Activated CD8-positive, alpha-beta memory T cell treated with anti-CD3 and anti-CD28 coated beads, Interleukin-2, amount 10 ng/mL, durations not matched to agents 7 days and 5 days (primary cell): ENCODE results near the gene ADARB2. TPM values are rescaled to one million over a fixed set of nuclear protein-coding genes. Genes with fewer than 3 reads are reported as not detected.
"Not testable (repeated sequence)": the region's sequence is repeated elsewhere in the genome, so short reads cannot be mapped to it uniquely, and the experiment has no call there.

Experiments used
- ATAC-seq: fragments of 150-1000 bp; cut with Tn5 transposase; one replicate; pipeline ENCODE4 v1.10.0; 2021; ENCODE audit warnings: moderate library complexity
- CTCF ChIA-PET: fragments of 350-600 bp; sonication (Branson Sonifier 250); formaldehyde crosslinking; loops from one replicate; lab custom pipeline; 2021; ENCODE audit warnings: antibody characterized with exemption; lab: Charles Lee
- DNase-seq: peaks from one replicate; pipeline ENCODE4 v3.0.0-alpha.2; 2020
- H3K27ac Mint-ChIP-seq: one replicate; pipeline ENCODE4 v1.8.0; 2021; ENCODE audit warnings: mild to moderate bottlenecking, mixed read lengths
- H3K27me3 Mint-ChIP-seq: one replicate; pipeline ENCODE4 v1.8.0; 2021; ENCODE audit warnings: mixed read lengths
- H3K36me3 Mint-ChIP-seq: one replicate; pipeline ENCODE4 v1.8.0; 2021; ENCODE audit warnings: mild to moderate bottlenecking, mixed read lengths
- H3K4me1 Mint-ChIP-seq: one replicate; pipeline ENCODE4 v1.8.0; 2021; ENCODE audit warnings: mixed read lengths
- H3K4me3 Mint-ChIP-seq: one replicate; pipeline ENCODE4 v1.8.0; 2021; ENCODE audit warnings: mild to moderate bottlenecking, moderate library complexity, mixed read lengths
- H3K9me3 Mint-ChIP-seq: one replicate; pipeline ENCODE4 v1.8.0; 2022; ENCODE audit warnings: low read depth, mixed read lengths
- total RNA-seq, 2 experiments: library from RNA; stranded (reverse); gene quantifications; one replicate each; pipeline ENCODE4 v1.2.3, GENCODE V29; 2021

Gene ADARB2
- total RNA-seq, 2 experiments from 2014 or later = not detected

DNA sequence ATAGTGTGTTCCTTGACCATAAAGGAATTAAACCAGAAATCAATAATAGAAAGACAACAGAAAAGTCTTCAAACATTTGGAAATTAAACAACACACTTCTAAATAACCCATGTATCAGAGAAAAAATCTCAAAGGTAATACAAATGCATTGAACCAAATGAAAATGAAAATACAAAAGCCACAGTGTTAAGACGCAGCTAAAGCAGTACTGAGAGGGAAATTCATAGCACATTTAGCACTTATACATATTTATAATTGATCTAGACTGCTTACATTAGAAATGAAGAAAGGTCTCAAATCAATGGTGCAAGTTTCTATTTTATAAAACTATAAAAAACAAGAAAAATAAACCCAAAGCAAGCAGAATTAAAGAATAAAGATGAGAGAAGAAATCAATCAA lies 306.1 kb downstream of the ADARB2 start:
- Mint-ChIP-seq H3K27me3 (no peaks in the 10 kb centered on the region), H3K9me3 (peaks cover 11% of the 10 kb centered on the region), H3K36me3 (no peaks in the 10 kb centered on the region), H3K4me1 (no peaks in the 10 kb centered on the region), H3K27ac (no peak overlapping the region), H3K4me3 (no peak overlapping the region)
- ATAC-seq (no peak), DNase-seq (no peak)
- CTCF ChIA-PET = interaction anchor here (1.9 kb wide), 1 partner anchor 10 kb away, joined by 6 read pairs; no protein-coding TSS in a partner anchor

DNA sequence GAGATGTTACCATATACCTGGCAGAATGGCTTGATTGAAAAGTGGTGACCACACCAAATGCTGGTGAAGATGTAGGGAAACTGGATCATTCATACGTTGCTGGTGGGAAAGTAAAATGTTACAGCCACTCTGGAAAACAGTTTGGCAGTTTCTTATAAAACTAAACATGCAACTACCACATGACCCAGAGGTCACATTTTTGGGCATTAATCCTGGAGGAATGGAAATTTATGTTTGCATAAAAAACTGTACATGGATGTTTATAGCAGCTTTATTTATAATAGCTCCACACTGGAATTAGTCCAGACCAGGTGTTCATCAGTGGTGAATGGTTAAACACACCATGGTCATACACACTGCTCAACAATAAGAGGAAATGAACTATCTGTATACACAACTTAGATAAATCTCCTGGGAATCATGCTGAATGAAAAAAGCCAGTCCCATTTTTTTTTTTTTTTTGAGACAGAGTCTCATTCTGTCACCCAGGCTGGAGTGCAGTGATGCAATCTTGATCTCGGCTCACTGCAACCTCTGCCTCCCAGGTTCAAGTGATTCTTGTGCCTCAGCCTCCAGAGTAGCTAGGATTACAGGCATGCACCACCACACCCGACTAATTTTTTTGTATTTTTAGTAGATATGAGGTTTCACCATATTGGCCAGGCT lies 309.7 kb downstream of the ADARB2 start:
- CTCF ChIA-PET, H3K4me1 Mint-ChIP-seq, H3K27me3 Mint-ChIP-seq, H3K4me3 Mint-ChIP-seq, H3K27ac Mint-ChIP-seq, H3K36me3 Mint-ChIP-seq, DNase-seq, ATAC-seq: not testable (repeated sequence)
- peaks cover 11% of the 10 kb centered on the region for H3K9me3 Mint-ChIP-seq

DNA sequence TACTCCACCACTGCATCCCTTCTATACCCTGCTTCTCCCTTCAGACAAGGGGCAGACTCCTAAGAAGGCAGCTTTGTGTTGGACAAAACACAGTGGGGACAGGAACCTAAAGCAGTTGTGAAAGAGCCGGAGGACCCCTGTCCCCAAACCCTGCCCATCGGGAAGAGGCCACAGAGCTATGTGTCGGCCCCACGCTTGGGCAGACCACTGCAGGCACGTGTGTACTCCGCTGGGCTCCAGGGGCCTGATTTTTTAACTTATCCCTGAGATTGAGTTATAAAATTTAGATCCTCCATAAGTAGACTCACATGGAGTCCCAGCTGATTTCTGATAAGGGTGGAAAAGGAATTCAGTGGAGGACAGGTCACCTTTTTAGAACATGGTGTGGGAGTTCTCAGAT lies 310.5 kb downstream of the ADARB2 start:
- Mint-ChIP-seq H3K9me3 (peaks cover 10% of the 10 kb centered on the region), H3K27me3 (no peaks in the 10 kb centered on the region), H3K27ac (no peak overlapping the region), H3K36me3 (no peaks in the 10 kb centered on the region), H3K4me1 (no peaks in the 10 kb centered on the region), H3K4me3 (no peak overlapping the region)
- CTCF ChIA-PET = no interaction called here
- DNase-seq (no peak), ATAC-seq (no peak)

DNA sequence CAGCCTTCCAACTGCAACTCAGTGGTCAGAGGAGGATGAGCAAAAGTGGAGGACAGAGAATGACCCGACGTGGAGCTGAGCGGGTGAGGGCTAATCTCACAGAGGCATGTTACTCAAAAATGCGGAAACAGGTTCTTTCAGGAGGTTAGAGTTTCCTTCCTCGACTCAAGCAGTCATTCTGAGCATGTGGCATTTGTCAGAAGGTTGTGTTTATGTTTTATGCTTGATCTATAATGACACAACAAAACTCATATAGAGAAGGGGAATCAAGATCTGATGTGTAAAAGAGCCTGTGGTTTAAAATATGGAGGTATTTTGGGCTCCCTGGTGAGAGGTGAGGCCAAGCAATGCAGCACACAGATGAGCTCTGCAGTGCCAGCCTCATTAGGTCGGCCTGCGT lies 311.4 kb downstream of the ADARB2 start:
- H3K27me3 Mint-ChIP-seq = peaks cover 8% of the 10 kb centered on the region
- peaks cover under 1% of the 10 kb centered on the region for H3K4me1 Mint-ChIP-seq
- CTCF ChIA-PET = no interaction called here
- no peak overlapping the region for H3K27ac Mint-ChIP-seq
- H3K9me3 Mint-ChIP-seq = peaks cover 6% of the 10 kb centered on the region
- no peak overlapping the region for H3K4me3 Mint-ChIP-seq
- H3K36me3 Mint-ChIP-seq = no peaks in the 10 kb centered on the region
- ATAC-seq (no peak), DNase-seq (no peak)

DNA sequence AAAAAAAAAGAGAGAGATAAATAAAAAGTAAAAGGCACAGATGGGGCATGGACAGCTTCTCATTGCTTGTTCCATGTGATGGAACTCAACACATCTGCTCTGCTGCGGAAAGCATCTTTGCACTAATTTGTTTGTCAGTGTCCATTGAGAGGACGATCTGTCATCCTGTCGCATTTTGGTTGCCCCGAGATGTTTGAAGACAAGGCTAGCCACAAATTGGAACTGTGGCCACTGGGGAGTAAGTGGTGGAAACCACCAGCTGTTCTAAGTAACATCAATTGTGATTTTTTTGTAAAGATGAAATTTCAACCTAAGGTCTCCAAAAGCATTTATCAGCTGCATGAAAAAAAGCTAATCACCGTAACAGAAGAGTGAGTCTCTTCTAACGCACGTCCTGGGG lies 312.7 kb downstream of the ADARB2 start:
- CTCF ChIA-PET = no interaction called here
- DNase-seq = no peak
- no peak for ATAC-seq
- Mint-ChIP-seq H3K4me3 (no peak overlapping the region), H3K36me3 (no peaks in the 10 kb centered on the region), H3K27me3 (peaks cover 18% of the 10 kb centered on the region), H3K4me1 (peaks cover 6% of the 10 kb centered on the region), H3K9me3 (no peaks in the 10 kb centered on the region), H3K27ac (no peak overlapping the region)

DNA sequence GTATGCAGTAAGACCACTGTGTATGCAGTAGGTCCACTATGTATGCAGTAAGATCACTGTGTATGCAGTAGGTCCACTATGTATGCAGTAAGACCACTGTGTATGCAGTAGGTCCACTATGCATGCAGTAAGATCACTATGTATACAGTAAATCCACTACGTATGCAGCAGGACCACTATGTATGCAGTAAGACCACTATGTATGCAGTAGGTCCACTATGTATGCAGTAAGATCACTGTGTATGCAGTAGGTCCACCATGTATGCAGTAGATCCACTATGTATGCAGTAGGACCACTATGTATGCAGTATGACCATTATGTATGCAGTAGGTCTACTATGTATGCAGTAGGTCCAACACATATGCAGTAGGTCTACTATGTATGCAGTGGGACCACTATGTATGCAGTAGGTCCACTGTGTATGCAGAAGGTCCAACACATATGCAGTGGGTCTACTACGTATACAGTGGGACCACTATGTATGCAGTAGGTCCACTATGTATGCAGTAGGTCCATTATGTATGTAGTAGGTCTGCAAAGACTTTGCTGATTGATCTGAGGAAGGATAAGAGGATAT lies 313.6 kb downstream of the ADARB2 start:
- CTCF ChIA-PET = no interaction called here
- H3K4me1 Mint-ChIP-seq = peaks cover 6% of the 10 kb centered on the region

DNA sequence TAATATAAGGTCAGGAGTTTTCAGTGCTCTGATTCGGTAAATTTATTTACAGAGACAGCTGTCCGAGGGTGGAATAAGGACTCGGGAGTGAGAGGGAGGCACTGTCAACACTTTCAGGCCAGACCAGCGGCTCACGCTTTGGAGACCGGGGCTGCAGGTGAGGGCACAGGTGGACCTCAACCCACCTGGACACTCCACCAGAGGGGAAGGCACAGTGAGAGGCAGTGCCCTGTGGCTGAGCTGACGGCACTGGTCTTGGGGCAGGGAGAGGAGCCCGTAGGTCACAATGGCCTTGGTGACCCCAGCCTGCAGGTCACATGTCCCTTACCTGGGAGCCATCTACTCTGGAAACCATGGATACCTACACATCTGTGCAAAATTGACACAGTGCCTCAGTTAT lies 315.1 kb downstream of the ADARB2 start:
- no peak for ATAC-seq
- CTCF ChIA-PET = interaction anchor here (1.5 kb wide), 1 partner anchor 8 kb away, joined by 6 read pairs; no protein-coding TSS in a partner anchor
- Mint-ChIP-seq H3K27me3 (peaks cover 18% of the 10 kb centered on the region), H3K4me1 (peaks cover 6% of the 10 kb centered on the region), H3K36me3 (no peaks in the 10 kb centered on the region), H3K9me3 (no peaks in the 10 kb centered on the region), H3K4me3 (no peak overlapping the region), H3K27ac (no peak overlapping the region)
- no peak for DNase-seq

More for the DNA sequence above, 313.6 kb downstream of the ADARB2 start:
- no peak overlapping the region for H3K4me3 Mint-ChIP-seq
- DNase-seq (no peak), ATAC-seq (no peak)
- peaks cover 18% of the 10 kb centered on the region for H3K27me3 Mint-ChIP-seq
- H3K27ac Mint-ChIP-seq = no peak overlapping the region
- no peaks in the 10 kb centered on the region for H3K9me3 Mint-ChIP-seq
- no peaks in the 10 kb centered on the region for H3K36me3 Mint-ChIP-seq

DNA sequence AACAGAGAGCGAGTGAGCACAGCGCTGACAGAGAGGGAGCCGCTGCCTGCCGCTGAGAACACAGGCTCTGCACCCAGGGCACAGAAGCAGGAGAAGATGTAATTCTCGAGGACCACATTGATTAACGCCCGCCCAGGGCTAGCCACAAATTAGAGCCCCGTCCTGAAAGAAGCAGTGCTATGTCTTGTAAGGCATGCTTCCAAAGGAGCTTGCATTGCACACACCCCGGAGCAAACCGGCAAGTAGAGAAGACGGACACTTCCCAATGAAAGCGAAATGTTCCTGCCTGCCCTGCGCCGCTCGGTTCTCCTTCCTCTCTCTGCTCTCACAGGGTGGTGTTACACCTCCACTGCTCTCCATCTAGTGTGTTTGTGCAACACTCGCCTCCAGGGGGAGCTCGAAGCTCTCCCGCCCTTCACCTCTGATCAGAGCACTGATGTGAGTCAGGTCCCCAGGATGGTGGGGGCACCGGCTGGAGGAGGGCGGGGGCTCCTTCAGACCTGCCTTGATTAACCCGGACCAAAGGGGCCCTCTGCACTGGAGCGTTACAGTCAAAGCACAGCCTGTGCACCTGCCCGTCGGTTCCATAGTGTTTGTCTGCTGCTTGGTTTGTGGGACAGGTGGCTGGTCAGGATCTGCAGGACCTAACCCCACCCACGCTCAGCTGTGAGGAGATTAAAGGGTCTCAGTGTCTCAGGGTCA lies 316.5 kb downstream of the ADARB2 start:
- peak; percentile 76 for DNase-seq
- Mint-ChIP-seq H3K36me3 (no peaks in the 10 kb centered on the region), H3K4me3 (peak overlapping the region; percentile 15), H3K27me3 (peaks cover 18% of the 10 kb centered on the region), H3K27ac (no peak overlapping the region), H3K4me1 (peaks cover 6% of the 10 kb centered on the region), H3K9me3 (no peaks in the 10 kb centered on the region)
- CTCF ChIA-PET = interaction anchor here (0.7 to 2.0 kb wide), 9 partner anchors 8 to 1041 kb away, joined by 3 to 9 read pairs (median 3); no protein-coding TSS in a partner anchor
- peak; percentile 86 for ATAC-seq

DNA sequence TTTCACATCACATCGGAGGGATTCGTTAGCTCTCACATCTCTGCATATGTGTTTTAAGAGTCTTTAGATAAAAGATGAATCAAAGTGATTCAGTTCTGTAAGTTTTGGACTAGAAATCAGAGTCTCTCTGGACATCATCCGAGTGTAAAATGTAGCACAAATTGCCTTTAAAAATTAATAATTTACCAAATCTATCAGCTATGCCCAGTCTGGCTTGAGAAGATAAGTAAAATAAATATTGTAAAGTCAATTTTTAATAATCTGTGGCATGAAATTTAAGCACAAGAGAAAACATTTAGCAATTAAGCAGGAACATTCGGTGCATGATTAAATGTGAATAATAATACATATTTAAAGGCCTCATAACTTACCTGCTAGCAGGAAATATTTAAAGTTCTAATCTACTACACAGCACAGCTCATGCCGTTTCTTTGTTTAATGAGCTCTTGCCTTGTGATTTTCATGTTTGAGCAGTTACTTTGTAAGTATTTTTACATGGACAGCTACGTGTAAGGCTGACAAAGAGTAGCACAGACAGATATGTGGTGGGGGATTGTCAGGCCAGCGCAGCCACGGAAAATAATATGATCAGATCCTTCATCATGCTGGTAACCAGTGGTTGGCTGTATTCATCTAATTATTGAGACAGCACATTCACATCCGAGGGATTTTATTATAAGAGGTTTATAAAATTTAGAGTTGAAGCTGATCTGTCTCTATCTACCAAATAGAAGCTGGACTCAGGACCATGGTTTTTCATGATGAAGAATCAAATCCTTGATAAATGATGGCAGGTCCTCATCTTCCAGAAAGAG lies 317.3 kb downstream of the ADARB2 start:
- CTCF ChIA-PET = interaction anchor here (0.7 to 2.0 kb wide), 6 partner anchors 12 to 1042 kb away, joined by 3 to 9 read pairs (median 4); no protein-coding TSS in a partner anchor
- DNase-seq (no peak), ATAC-seq (no peak)
- Mint-ChIP-seq H3K27ac (no peak overlapping the region), H3K27me3 (peaks cover 18% of the 10 kb centered on the region), H3K4me3 (peak overlapping the region; percentile 15), H3K36me3 (no peaks in the 10 kb centered on the region), H3K4me1 (peaks cover 6% of the 10 kb centered on the region), H3K9me3 (no peaks in the 10 kb centered on the region)

DNA sequence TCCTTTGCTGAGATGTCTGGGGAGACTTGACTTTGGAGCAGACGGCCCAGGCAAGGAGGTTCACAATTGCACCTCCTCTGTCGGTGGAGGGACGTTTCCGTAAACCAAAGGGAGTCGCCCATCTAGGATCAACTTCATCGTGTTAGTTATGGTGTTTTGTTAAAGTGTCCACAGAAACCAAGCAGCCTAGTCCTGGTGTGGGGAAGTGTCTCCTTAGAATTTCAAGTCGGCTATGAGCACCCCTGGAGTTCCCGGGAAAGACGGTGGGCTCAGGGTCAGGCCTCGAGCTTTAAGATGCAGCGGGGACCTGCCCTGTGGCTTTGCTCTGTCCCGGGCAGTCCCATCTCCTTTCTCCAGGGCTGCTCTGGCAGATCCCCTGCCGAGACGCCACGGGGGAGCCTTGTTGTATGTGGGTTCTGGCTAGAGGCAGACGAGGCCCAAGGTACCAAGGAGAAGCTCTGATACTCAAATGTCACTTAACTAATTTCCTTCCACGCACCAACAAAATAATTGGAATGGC lies 319.2 kb downstream of the ADARB2 start:
- Mint-ChIP-seq H3K4me3 (no peak overlapping the region), H3K27me3 (peaks cover 18% of the 10 kb centered on the region), H3K4me1 (peaks cover 6% of the 10 kb centered on the region), H3K9me3 (no peaks in the 10 kb centered on the region), H3K27ac (no peak overlapping the region), H3K36me3 (no peaks in the 10 kb centered on the region)
- CTCF ChIA-PET = no interaction called here
- no peak for ATAC-seq
- DNase-seq = no peak

DNA sequence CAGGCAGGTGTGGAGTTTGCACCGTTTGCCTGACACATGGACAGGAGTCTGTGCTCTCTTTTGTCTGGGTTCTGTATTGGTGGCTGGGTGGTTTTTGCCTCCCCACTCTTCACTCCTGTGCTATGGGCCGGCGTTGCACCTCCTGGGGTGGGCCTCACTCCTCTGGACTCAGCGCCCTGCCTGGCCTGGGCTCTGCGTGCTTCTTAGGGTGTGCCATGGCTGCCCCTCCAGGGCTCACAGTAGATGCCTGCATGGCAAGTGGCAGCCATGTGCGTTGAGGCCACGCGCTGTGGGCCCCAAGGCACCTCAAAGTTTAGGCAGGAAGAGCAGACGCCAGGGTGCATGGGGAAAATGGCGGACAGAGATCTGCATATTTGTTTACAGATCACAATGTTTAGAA lies 319.8 kb downstream of the ADARB2 start:
- Mint-ChIP-seq H3K4me3 (no peak overlapping the region), H3K27ac (no peak overlapping the region), H3K36me3 (no peaks in the 10 kb centered on the region), H3K4me1 (peaks cover 6% of the 10 kb centered on the region), H3K27me3 (peaks cover 18% of the 10 kb centered on the region), H3K9me3 (no peaks in the 10 kb centered on the region)
- DNase-seq (no peak), ATAC-seq (no peak)
- CTCF ChIA-PET = no interaction called here

DNA sequence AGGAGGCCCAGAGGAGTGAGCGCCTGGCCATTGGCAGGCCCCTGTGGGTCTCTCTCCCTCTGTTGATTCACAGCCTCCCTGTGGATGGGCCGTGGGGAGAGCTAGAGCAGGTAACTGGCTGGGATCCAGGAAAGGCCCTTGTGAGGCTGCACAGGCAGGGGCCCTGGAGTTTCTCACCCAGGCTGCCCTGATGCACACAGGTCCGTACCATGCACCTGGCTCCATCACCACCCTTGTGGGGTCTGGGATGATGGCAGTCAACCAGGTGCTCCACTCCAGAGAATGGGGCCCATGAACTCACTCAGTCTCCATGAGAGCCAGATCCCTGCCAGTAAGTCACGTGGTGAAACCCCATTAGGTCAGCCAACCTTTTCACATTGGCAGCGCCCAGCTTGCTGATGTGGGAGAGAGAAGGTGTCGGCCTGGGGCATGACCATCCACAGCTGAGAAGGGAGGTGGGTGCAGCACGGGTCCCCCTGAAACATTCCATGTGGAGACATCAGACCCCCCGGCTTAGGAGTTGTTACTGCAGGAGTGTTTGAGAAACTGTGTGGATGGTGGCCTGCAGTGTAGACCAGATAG lies 320.8 kb downstream of the ADARB2 start:
- H3K36me3 Mint-ChIP-seq = no peaks in the 10 kb centered on the region
- CTCF ChIA-PET = no interaction called here
- H3K4me1 Mint-ChIP-seq = peaks cover 6% of the 10 kb centered on the region
- DNase-seq (no peak), ATAC-seq (no peak)
- no peak overlapping the region for H3K4me3 Mint-ChIP-seq
- H3K27ac Mint-ChIP-seq = no peak overlapping the region
- H3K9me3 Mint-ChIP-seq = no peaks in the 10 kb centered on the region
- peaks cover 17% of the 10 kb centered on the region for H3K27me3 Mint-ChIP-seq

DNA sequence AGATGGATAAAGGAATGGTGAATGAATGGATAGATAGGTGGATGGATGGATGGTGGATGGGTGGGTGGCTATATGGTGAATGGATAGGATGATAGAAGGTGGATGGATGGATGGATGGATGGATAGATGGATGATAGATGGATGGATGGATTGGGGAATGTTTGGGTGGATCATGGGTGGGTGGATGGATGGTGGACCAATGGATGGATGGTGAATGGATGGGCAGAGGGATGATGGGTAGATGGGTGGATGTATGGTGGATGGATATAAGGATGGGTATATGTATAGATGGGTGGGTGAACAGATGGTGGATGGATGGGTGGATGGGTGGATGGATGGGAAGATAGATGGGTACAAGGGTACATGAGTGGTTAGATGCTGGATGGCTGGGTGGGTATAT lies 322.4 kb downstream of the ADARB2 start:
- no peak overlapping the region for H3K27ac Mint-ChIP-seq
- H3K4me1 Mint-ChIP-seq = no peaks in the 10 kb centered on the region
- H3K36me3 Mint-ChIP-seq = no peaks in the 10 kb centered on the region
- no peaks in the 10 kb centered on the region for H3K9me3 Mint-ChIP-seq
- DNase-seq (no peak), ATAC-seq (no peak)
- CTCF ChIA-PET = no interaction called here
- peaks cover under 1% of the 10 kb centered on the region for H3K27me3 Mint-ChIP-seq
- no peak overlapping the region for H3K4me3 Mint-ChIP-seq
